HG03135 (cell line): ENCODE data around the gene CSNK1G2.

Source experiments
- ATAC-seq: cut with Tn5 transposase; IDR thresholded peaks from one replicate; pipeline ENCODE4 v1.9.1; 2021; ENCODE audit warnings: mild to moderate bottlenecking, moderate library complexity; ENCODE audit not compliant: unreplicated experiment

CSNK1G2 gene

GRCh38 chr19:1917926-1918325 is 23.0 kb upstream of the CSNK1G2 start:
- ATAC-seq, result no peak

DNA sequence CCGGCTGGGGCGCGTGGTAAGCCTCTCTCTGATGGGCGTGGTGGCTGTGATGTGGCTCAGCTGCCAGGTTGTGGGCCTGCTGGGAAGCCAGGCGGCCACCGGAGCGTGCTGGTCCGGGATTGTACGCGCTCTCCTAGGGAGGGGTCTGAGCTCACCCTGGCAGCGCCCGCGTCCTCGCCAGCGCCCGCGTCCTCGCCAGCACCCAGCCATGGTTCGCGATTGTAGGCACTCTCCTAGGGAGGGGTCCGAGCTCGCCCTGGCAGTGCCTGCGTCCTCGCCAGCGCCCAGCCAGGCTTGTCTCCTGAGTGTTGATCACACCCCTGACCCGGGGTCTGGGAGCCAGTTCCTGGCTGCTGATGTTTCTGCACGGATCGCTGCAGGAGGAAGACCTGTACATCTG is 22.0 kb upstream of the CSNK1G2 start:
- no peak for ATAC-seq

GRCh38 chr19:1920644-1921043 is 20.3 kb upstream of the CSNK1G2 start:
- ATAC-seq, result no peak

DNA sequence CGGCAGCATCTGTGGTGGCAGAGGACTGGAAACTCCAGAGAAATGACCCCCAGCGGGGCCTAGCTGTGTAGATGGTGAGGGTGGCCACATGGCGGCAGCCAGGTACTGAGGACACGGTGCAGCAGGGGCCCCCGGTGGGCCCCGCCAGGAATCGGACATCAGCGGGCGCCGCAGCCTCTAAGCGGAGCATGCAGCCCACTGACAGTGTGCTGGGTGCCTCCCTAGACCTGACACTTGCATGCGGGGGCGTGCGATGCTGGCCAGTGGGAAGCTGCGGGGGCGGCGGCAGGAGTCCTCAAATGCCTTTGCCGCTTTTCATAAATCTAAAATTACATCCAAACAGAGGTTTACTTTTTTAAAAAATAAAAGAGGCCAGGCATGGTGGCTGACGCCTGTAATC is 19.6 kb upstream of the CSNK1G2 start:
- no peak for ATAC-seq

GRCh38 chr19:1921825-1922224 is 19.1 kb upstream of the CSNK1G2 start:
- no peak for ATAC-seq

- no peak for ATAC-seq
These were observed 18.2 kb upstream of the CSNK1G2 start for GRCh38 chr19:1922803-1923202.

DNA sequence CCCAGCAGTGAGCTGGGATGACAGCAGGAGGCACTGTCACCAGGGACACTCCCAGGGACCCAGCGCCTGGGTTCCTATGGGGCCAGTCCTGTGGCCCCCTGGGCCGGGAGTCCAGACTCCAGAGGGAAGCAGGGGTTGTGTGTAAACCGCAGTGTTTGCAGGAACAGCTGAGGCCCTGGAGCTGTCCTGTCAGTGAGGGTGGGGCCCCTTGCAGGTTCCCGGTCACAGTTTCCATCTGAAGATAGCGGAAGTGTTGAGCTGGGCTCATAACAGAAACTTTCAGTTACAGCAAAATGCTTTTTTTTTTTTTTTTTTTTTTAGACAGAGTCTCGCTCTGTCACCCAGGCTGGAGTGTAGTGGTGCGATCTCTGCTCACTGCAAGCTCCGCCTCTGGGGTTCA is 17.7 kb upstream of the CSNK1G2 start:
- ATAC-seq, result no peak

GRCh38 chr19:1924320-1924961 is 16.5 kb upstream of the CSNK1G2 start:
- ATAC-seq, result no peak

DNA sequence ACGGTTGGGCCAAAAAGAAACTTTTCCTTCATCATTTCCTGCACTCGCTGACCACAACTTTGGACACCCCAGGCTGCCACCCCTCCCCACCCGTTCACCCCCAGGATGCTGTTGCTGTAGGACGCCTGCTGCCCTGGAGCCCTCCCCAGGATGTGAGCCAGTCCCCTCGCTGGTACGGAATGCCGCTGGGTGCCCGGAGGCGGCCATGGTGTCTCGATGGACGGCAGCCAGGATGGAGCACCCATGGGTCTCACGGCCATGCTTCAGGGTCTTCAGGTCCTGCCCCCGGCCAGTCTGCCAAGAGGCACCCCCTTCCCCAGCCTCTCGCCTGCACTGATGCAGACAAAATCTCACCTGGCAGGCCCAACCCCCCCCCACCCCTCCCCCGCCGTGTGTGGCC is 15.4 kb upstream of the CSNK1G2 start:
- no peak for ATAC-seq

- peak; percentile 84 for ATAC-seq
These were observed 11.8 kb upstream of the CSNK1G2 start for GRCh38 chr19:1929021-1929742.

DNA sequence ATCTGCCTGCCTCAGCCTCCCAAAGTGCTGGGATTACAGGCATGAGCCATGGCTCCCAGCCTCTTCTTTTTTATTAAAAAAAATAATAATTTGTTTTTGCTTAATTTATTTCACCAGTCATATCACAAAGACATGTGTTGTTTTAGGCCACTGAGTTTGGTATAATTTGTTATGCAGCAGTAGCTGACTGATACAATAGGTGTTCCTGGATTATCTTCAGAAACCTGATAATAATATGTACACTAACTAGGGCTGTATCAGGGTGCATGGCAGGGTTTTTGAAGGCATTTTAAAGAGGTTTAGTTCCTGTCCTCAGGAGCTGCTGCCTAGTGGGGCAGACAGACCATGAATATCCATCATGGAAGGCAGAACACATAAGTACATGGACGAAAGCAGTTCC is 9.5 kb upstream of the CSNK1G2 start:
- no peak for ATAC-seq

- ATAC-seq, result no peak
These were observed 8.6 kb upstream of the CSNK1G2 start for GRCh38 chr19:1932395-1932794.

DNA sequence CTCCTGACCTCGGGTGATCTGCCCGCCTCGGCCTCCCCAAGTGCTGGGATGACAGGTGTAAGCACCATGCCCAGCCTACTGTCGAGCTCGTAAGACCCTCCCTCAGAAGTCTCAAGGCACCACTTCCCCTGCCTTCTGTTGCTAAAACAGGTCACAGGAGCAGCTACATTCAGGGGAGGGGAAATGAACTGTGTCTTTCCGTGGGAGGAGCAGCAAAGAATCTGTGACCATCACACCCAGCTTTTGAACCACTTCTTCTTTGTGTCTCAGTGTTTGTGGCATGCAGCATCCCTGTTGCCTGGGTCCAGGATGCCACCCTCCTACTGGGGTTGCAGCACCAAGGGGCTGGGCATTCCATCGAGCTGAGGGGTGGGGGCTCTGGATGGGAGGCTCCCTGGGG is 7.7 kb upstream of the CSNK1G2 start:
- ATAC-seq, result no peak

DNA sequence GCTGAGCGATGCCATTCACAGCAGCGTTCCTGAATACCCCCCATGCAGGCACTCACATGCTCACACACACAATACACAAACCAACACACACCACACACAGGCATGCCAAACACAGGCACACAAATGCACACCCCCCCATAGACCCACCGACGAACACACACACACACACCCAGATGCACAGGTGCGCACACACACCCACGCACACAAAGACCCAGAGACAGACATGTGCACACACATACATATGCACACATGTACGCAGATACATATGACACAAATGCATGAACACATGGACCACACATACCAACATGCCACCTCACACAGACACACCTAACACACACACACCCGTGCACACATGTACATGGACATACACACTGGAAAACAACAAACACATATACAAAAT is 7.0 kb upstream of the CSNK1G2 start:
- ATAC-seq, result no peak

DNA sequence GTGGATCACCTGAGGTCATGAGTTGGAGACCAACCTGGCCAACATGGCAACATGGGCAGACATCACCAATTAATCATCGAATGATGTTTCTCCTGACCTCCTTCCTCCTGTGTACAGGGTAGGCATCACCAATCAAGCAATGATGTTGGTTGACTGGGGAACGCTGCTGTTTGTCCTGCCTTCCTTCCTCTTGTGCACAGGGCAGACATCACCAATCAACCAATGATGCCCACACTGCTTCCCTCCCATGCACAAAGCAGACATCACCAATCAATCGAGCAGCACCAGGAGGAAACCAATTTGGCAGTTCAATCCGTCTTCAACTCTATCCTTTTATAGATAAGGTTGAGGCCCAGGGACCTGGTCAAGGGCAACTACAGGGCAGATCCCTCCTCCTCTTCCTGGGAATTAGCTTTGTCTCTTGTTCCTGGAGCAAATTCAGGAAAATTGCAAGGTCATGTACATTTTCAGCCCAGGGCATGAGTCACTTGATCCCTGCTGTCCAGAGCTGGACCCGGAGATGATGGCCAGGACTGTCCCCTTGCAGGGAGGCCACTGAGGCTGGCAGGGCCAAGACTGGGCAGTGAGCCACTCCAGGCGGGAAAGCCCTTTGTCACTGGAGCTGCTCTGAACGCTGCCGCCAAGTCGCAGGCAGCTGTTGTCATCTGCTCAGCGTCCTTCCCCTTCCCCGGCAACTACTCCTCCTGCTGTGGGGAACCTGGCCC is 5.3 kb upstream of the CSNK1G2 start:
- ATAC-seq, result no peak

- no peak for ATAC-seq
These were observed 4.5 kb upstream of the CSNK1G2 start for GRCh38 chr19:1936430-1936829.

DNA sequence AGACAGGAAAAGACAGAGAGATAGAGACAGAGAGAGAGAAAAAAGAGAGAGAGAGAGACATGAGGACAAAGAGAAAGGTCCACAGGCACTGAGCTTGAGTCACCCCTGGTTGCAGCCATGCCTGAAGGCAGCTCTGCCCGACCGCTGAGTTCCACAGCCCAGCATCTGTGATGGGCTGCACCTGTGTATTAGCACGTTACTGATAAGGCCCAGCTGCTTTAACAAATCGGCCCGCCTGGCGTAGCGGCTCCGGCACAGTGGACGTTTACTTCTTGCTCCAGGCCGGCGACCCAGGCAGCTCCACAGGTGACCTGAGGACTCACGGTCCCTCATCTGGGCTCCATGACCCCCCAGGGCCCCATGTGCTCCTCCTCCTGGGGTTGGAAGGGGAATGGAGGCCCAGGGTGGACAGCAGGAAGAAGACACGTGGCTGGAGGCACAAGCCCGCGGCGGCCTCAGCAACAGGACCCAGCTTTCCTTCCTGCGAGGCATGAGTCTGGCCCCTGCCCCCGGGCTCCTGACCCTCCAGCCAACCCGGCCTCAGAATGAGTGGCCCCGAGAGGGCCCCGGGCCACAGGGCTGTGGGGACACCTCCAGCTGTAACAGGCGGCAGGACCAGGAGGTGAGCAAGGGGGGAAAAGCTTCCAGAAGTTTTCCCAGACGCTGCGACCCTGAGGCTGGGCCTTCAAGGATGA is 3.9 kb upstream of the CSNK1G2 start:
- ATAC-seq, result no peak

DNA sequence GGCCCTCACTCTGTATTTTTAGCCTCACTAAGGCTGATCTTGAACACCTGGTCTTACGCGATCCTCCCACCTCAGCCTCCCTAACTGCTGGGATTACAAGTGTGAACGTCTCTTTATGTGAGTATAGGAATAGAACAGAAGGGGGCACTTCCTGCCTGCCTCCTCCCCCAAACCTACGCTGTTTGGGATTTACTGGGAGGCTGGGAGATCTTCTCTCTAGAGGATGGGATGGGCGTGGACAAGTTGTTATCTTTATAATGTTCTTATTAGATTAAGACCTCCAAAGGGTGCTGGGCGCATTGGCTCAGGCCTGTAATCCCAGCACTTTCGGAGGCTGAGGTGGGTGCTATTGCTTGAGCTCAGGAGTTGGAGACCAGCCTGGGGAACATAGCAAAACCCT is 2.9 kb upstream of the CSNK1G2 start:
- no peak for ATAC-seq

- ATAC-seq, result no peak
These were observed 1.3 kb downstream of the CSNK1G2 start for GRCh38 chr19:1942078-1942933.

DNA sequence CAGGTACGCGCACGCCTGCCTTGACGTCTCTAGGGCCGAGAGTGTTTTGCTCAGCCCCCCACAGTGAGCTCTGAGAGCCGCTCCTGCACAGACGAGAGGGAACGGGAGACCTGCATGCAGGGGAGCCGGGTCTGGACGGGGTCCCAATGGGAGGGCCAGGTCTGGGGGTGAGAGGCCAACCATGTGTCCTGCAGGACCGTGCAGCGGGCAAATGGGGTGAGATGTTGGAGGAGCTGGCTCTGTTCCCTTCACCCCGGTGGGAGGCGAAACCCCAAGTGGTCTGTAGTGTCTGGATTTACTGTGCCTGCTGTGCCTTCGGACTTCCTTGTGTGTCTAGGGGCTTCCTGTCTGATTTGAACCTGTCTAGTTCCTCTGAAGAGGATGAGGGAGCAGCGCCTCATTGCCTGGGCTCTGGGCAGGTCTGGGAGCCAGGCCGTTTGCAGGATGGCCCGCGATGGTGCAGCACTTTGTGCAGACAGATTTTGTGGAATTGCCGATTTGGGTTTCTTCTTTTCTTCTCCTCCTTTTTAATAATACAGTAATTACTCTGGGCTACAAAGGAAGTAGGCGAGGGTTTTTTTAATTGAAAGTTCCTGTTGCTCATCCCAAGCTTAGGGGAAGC is 2.1 kb downstream of the CSNK1G2 start:
- no peak for ATAC-seq
